Muscle layer of colon (tissue), 2 donors: ENCODE results near the gene PLD6.

Experiments
- H3K27ac ChIP-seq: one replicate; pipeline ENCODE4 v1.7.0; 2013; ENCODE audit warnings: low read depth, mild to moderate bottlenecking, low read length, moderate library complexity
- H3K27me3 ChIP-seq, 2 donors: one replicate each; pipeline ENCODE4 v1.7.0; 2013; ENCODE audit warnings: low read length in 2 of 2, mild to moderate bottlenecking in 2 of 2; ENCODE audit not compliant: insufficient read depth in 2 of 2, control insufficient read depth in 1 of 2
- H3K36me3 ChIP-seq: one replicate; pipeline ENCODE4 v1.7.0; 2013; ENCODE audit warnings: mild to moderate bottlenecking, low read length; ENCODE audit not compliant: insufficient read depth
- H3K4me1 ChIP-seq: one replicate; pipeline ENCODE4 v1.7.0; 2013; ENCODE audit warnings: mild to moderate bottlenecking, low read length; ENCODE audit not compliant: insufficient read depth
- H3K4me3 ChIP-seq, 2 donors: one replicate each; pipeline ENCODE4 v1.7.0; 2013; ENCODE audit warnings: low read length in 2 of 2, low read depth in 1 of 2, mild to moderate bottlenecking in 1 of 2, moderate library complexity in 1 of 2
- H3K9ac ChIP-seq: one replicate; pipeline ENCODE4 v1.7.0; 2013; ENCODE audit warnings: low read length
- H3K9me3 ChIP-seq: one replicate; pipeline ENCODE4 v1.7.0; 2013; ENCODE audit warnings: mild to moderate bottlenecking, low read length
- donor health status: abdominal sarcoma.
- donor health status: Adenocarcinoma of cecum.

Gene PLD6

GRCh38 chr17:17181666-17182597 lies 24.2 kb downstream of the PLD6 start:
- peaks cover 63% of the 10 kb centered on the region for H3K36me3 ChIP-seq
- no peaks in the 10 kb centered on the region for H3K27me3 ChIP-seq
- no peak overlapping the region for H3K27ac ChIP-seq

GRCh38 chr17:17180741-17181525 lies 25.2 kb downstream of the PLD6 start:
- H3K9me3 ChIP-seq: no peaks in the 10 kb centered on the region
- H3K27ac ChIP-seq: no peak overlapping the region
- no peak overlapping the region for H3K4me3 ChIP-seq
- H3K4me1 ChIP-seq: no peaks in the 10 kb centered on the region
- H3K9ac ChIP-seq: no peak overlapping the region
- H3K36me3 ChIP-seq: peaks cover 73% of the 10 kb centered on the region
- no peaks in the 10 kb centered on the region for H3K27me3 ChIP-seq

More at GRCh38 chr17:17181666-17182597, 24.2 kb downstream of the PLD6 start:
- Histone ChIP-seq H3K9me3 (no peaks in the 10 kb centered on the region), H3K4me3 (no peak overlapping the region), H3K4me1 (no peaks in the 10 kb centered on the region), H3K9ac (no peak overlapping the region)

- Histone ChIP-seq H3K4me3 (no peak overlapping the region), H3K27me3 (no peaks in the 10 kb centered on the region), H3K9me3 (no peaks in the 10 kb centered on the region), H3K4me1 (no peaks in the 10 kb centered on the region), H3K27ac (no peak overlapping the region), H3K36me3 (peaks cover 80% of the 10 kb centered on the region), H3K9ac (no peak overlapping the region)
Observed at GRCh38 chr17:17180141-17180603, 26.0 kb downstream of the PLD6 start.

- Histone ChIP-seq H3K27me3 (no peaks in the 10 kb centered on the region), H3K27ac (no peak overlapping the region)
Observed at GRCh38 chr17:17179371-17179827, 26.7 kb downstream of the PLD6 start.

GRCh38 chr17:17177176-17177575 lies 29.0 kb downstream of the PLD6 start:
- Histone ChIP-seq H3K36me3 (peaks cover 91% of the 10 kb centered on the region), H3K9me3 (no peaks in the 10 kb centered on the region), H3K27me3 (no peaks in the 10 kb centered on the region), H3K27ac (no peak overlapping the region), H3K4me1 (no peaks in the 10 kb centered on the region), H3K9ac (no peak overlapping the region), H3K4me3 (no peak overlapping the region)

More at GRCh38 chr17:17179371-17179827, 26.7 kb downstream of the PLD6 start:
- peaks cover 86% of the 10 kb centered on the region for H3K36me3 ChIP-seq
- H3K4me1 ChIP-seq: no peaks in the 10 kb centered on the region
- H3K9me3 ChIP-seq: no peaks in the 10 kb centered on the region
- H3K9ac ChIP-seq: no peak overlapping the region
- H3K4me3 ChIP-seq: no peak overlapping the region

GRCh38 chr17:17176341-17176740 lies 29.8 kb downstream of the PLD6 start:
- Histone ChIP-seq H3K27me3 (no peaks in the 10 kb centered on the region), H3K36me3 (peaks cover 94% of the 10 kb centered on the region), H3K9me3 (no peaks in the 10 kb centered on the region), H3K4me1 (no peaks in the 10 kb centered on the region), H3K9ac (no peak overlapping the region), H3K4me3 (no peak overlapping the region), H3K27ac (no peak overlapping the region)

GRCh38 chr17:17175917-17176316 lies 30.2 kb downstream of the PLD6 start:
- no peaks in the 10 kb centered on the region for H3K9me3 ChIP-seq
- no peaks in the 10 kb centered on the region for H3K4me1 ChIP-seq
- H3K27ac ChIP-seq: no peak overlapping the region
- H3K4me3 ChIP-seq: no peak overlapping the region
- H3K9ac ChIP-seq: no peak overlapping the region
- H3K27me3 ChIP-seq: no peaks in the 10 kb centered on the region
- H3K36me3 ChIP-seq: peaks cover 89% of the 10 kb centered on the region

- peaks cover 83% of the 10 kb centered on the region for H3K36me3 ChIP-seq
- H3K4me1 ChIP-seq: no peaks in the 10 kb centered on the region
- no peak overlapping the region for H3K9ac ChIP-seq
- no peaks in the 10 kb centered on the region for H3K27me3 ChIP-seq
- H3K4me3 ChIP-seq: no peak overlapping the region
- no peak overlapping the region for H3K27ac ChIP-seq
- H3K9me3 ChIP-seq: no peaks in the 10 kb centered on the region
Observed at GRCh38 chr17:17175340-17175739, 30.8 kb downstream of the PLD6 start.

GRCh38 chr17:17173921-17174320 lies 32.2 kb downstream of the PLD6 start:
- Histone ChIP-seq H3K4me3 (no peak overlapping the region), H3K36me3 (peaks cover 81% of the 10 kb centered on the region), H3K27me3 (no peaks in the 10 kb centered on the region), H3K9me3 (no peaks in the 10 kb centered on the region), H3K27ac (no peak overlapping the region), H3K4me1 (no peaks in the 10 kb centered on the region), H3K9ac (no peak overlapping the region)

GRCh38 chr17:17172990-17173389 lies 33.1 kb downstream of the PLD6 start:
- Histone ChIP-seq H3K9ac (no peak overlapping the region), H3K27me3 (no peaks in the 10 kb centered on the region), H3K36me3 (peaks cover 82% of the 10 kb centered on the region), H3K4me1 (no peaks in the 10 kb centered on the region), H3K4me3 (no peak overlapping the region), H3K9me3 (no peaks in the 10 kb centered on the region), H3K27ac (no peak overlapping the region)
